Endodermal cell (in vitro differentiated cells): ENCODE data around the gene PM20D2. TPM values are rescaled to one million over a fixed set of nuclear protein-coding genes. Genes with fewer than 3 reads are reported as not detected.
A peak's percentile ranks its signal among the peaks of the same experiment; 100 is the strongest.

Source experiments
- DNase-seq: peaks from one replicate; pipeline ENCODE4 v3.0.0-alpha.2; 2017
- H3K27ac ChIP-seq: 2 replicates; pipeline ENCODE4 v1.5.1; 2013; ENCODE audit warnings: mild to moderate bottlenecking, low read depth, low read length, moderate library complexity
- H3K27me3 ChIP-seq: 2 replicates; pipeline ENCODE4 v1.6.1; 2013; ENCODE audit warnings: mild to moderate bottlenecking, low read length, moderate library complexity; ENCODE audit not compliant: insufficient read depth, control insufficient read depth, poor library complexity, severe bottlenecking
- H3K36me3 ChIP-seq: 2 replicates; pipeline ENCODE4 v1.7.0; 2013; ENCODE audit warnings: mild to moderate bottlenecking, low read length, moderate library complexity; ENCODE audit not compliant: control insufficient read depth, insufficient read depth
- H3K4me1 ChIP-seq: one replicate; pipeline ENCODE4 v1.7.0; 2013; ENCODE audit warnings: low read length; ENCODE audit not compliant: control insufficient read depth, insufficient read depth
- H3K4me3 ChIP-seq: 2 replicates; pipeline ENCODE4 v1.5.1; 2013; ENCODE audit warnings: mild to moderate bottlenecking, low read length, moderate library complexity
- H3K9ac ChIP-seq: 2 replicates; pipeline ENCODE4 v1.6.1; 2013; ENCODE audit warnings: mild to moderate bottlenecking, low read length, moderate library complexity; ENCODE audit not compliant: poor library complexity, severe bottlenecking; ENCODE audit errors: extremely low read depth
- H3K9me3 ChIP-seq: 2 replicates; pipeline ENCODE4 v1.6.1; 2013; ENCODE audit warnings: mild to moderate bottlenecking, low read length, moderate library complexity; ENCODE audit not compliant: control insufficient read depth
- H3K27ac Mint-ChIP-seq: 2 replicates; pipeline ENCODE4 v1.8.0; 2020; ENCODE audit warnings: mixed read lengths
- H3K27me3 Mint-ChIP-seq: 2 replicates; pipeline ENCODE4 v1.8.0; 2021; ENCODE audit warnings: mild to moderate bottlenecking, mixed read lengths; ENCODE audit not compliant: insufficient read depth
- H3K36me3 Mint-ChIP-seq: 2 replicates; pipeline ENCODE4 v1.8.0; 2020; ENCODE audit warnings: low read depth, mixed read lengths
- H3K4me1 Mint-ChIP-seq: 2 replicates; pipeline ENCODE4 v1.8.0; 2020; ENCODE audit warnings: mixed read lengths
- H3K4me3 Mint-ChIP-seq: 2 replicates; pipeline ENCODE4 v1.8.0; 2020; ENCODE audit warnings: mild to moderate bottlenecking, moderate library complexity, mixed read lengths
- H3K9me3 Mint-ChIP-seq: 2 replicates; pipeline ENCODE4 v1.8.0; 2020; ENCODE audit warnings: mild to moderate bottlenecking, mixed read lengths
- CTCF ChIP-seq: fragments of 200-600 bp; sonication (generic); conservative IDR thresholded peaks from 2 replicates; pipeline ENCODE4 v1.5.0; 2021; ENCODE audit warnings: antibody characterized with exemption, mild to moderate bottlenecking
- WGBS, 2 experiments: methylation state at CpG; one replicate each; pipeline versions ENCODE4 v1.1.5 to v1.1.7; 2013; ENCODE audit warnings: missing lambda C conversion rate in 2 of 2, mixed read lengths in 1 of 2; ENCODE audit not compliant: insufficient coverage in 1 of 2, insufficient read length in 1 of 2; 5-methylcytosine and 5-hydroxymethylcytosine counted together
- total RNA-seq, 2 donors: library from RNA; stranded (reverse); fragmentation: NEBNext Ultra II Directional in 1 of 2; extraction: Animal tissue kit (Norgen Biotek cat#: 25700) in 1 of 2; gene quantifications; 2 replicates in 1 of 2; 3 replicates in 1 of 2; pipeline ENCODE4 v1.2.1, GENCODE V29; 2021

Gene PM20D2
- total RNA-seq, 2 donors from 2014 or later: 5.1 to 8.5 TPM

- Histone ChIP-seq H3K27ac (no peak overlapping the region), H3K9ac (no peak overlapping the region), H3K9me3 (no peaks in the 10 kb centered on the region), H3K27me3 (no peaks in the 10 kb centered on the region), H3K4me3 (no peak overlapping the region), H3K36me3 (no peaks in the 10 kb centered on the region), H3K4me1 (no peaks in the 10 kb centered on the region)
- no peak for DNase-seq
- no peak overlapping the region for H3K27ac Mint-ChIP-seq
- H3K4me3 Mint-ChIP-seq: no peak overlapping the region
- H3K27me3 Mint-ChIP-seq: peaks cover 4% of the 10 kb centered on the region
- H3K36me3 Mint-ChIP-seq: no peaks in the 10 kb centered on the region
- no peaks in the 10 kb centered on the region for H3K9me3 Mint-ChIP-seq
- no peaks in the 10 kb centered on the region for H3K4me1 Mint-ChIP-seq
- WGBS, 2 experiments: 77 to 85% methylated on average over 5 of the region's 5 CpGs
- no peak for TF ChIP-seq CTCF
These were observed 41.6 kb downstream of the PM20D2 start for GRCh38 chr6:89187504-89187903.

GRCh38 chr6:89190741-89191140 lies 44.9 kb downstream of the PM20D2 start:
- Mint-ChIP-seq H3K9me3 (peaks cover 11% of the 10 kb centered on the region), H3K36me3 (no peaks in the 10 kb centered on the region), H3K27ac (no peak overlapping the region), H3K4me1 (no peaks in the 10 kb centered on the region), H3K27me3 (no peaks in the 10 kb centered on the region), H3K4me3 (no peak overlapping the region)
- Histone ChIP-seq H3K27ac (peak overlapping the region; percentile 9), H3K4me1 (no peaks in the 10 kb centered on the region), H3K27me3 (no peaks in the 10 kb centered on the region), H3K4me3 (no peak overlapping the region), H3K9ac (no peak overlapping the region), H3K9me3 (peaks cover 12% of the 10 kb centered on the region), H3K36me3 (no peaks in the 10 kb centered on the region)
- WGBS, 2 experiments: 77% methylated on average over 4 of the region's 5 CpGs; no CpG with 5 or more reads in 1 of the 2 experiments
- TF ChIP-seq CTCF: no peak
- no peak for DNase-seq

GRCh38 chr6:89194559-89194958 lies 48.7 kb downstream of the PM20D2 start:
- no peaks in the 10 kb centered on the region for H3K27me3 ChIP-seq
- Mint-ChIP-seq H3K4me3 (no peak overlapping the region), H3K27ac (no peak overlapping the region), H3K9me3 (peaks cover 11% of the 10 kb centered on the region), H3K36me3 (no peaks in the 10 kb centered on the region), H3K27me3 (no peaks in the 10 kb centered on the region), H3K4me1 (peaks cover 4% of the 10 kb centered on the region)
- DNase-seq: no peak
- WGBS, 2 experiments: 90 to 100% methylated on average over 1 of the region's 1 CpG
- TF ChIP-seq CTCF: no peak
- no peak overlapping the region for H3K4me3 ChIP-seq
- H3K9me3 ChIP-seq: peaks cover 13% of the 10 kb centered on the region
- H3K36me3 ChIP-seq: no peaks in the 10 kb centered on the region
- no peak overlapping the region for H3K9ac ChIP-seq
- H3K27ac ChIP-seq: no peak overlapping the region
- no peaks in the 10 kb centered on the region for H3K4me1 ChIP-seq
